HG03378 (cell line): ENCODE data around the gene SLC4A8.
"Not testable (repeated sequence)": the region's sequence is repeated elsewhere in the genome, so short reads cannot be mapped to it uniquely, and the experiment has no call there.

Experiments
- ATAC-seq: cut with Tn5 transposase; IDR thresholded peaks from one replicate; pipeline ENCODE4 v1.9.1; 2021; ENCODE audit warnings: mild to moderate bottlenecking, moderate library complexity; ENCODE audit not compliant: unreplicated experiment

The SLC4A8 gene

DNA sequence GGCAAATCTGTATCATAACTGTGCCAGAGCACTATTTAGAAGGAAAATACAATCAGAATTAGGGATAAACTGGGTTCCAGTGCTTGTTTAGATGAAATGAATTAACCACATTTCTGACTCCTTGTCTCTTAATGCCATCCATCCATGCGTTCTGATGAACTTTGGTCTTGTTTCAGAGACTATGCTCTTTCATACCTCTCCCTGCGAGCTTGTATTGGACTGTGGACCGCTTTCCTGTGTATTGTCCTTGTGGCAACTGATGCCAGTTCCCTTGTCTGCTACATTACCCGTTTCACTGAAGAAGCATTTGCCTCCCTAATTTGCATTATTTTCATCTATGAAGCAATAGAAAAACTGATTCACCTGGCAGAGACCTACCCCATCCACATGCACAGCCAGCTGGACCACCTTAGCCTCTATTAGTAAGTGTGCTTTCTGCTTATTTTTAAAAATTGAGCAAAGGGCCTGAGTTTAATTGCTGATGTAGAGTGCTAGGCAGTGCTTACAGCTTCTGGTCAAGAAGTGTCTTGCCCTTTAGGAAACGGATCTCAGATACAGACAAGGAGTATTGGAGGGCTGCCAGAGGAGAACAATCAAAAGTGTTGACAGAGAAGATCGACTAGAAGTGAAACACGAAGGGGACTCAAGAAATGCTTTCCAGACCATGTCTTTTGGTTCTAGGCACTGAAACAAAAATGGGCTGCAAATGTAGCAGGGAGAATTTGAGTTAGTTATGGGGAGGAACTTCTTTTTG is 46.7 kb downstream of the SLC4A8 start:
- ATAC-seq: no peak

DNA sequence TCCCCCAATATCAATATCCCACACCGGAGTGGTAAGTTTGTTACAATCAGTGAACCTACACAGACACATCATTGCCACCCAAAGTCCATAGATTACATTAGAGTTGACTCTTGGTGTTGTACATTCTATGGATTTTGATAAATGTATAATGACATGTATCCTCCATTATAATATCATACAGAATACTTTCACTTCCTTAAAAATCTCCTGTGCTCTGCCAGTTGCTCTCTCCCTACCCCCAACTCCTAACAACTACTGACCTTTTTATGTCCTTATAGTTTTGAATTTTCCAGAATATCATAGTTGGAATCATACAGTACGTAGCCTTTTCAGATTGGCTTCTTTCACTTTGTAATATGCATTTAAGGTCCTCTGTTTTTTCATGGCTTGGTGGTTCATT is 48.4 kb downstream of the SLC4A8 start:
- no peak for ATAC-seq

DNA sequence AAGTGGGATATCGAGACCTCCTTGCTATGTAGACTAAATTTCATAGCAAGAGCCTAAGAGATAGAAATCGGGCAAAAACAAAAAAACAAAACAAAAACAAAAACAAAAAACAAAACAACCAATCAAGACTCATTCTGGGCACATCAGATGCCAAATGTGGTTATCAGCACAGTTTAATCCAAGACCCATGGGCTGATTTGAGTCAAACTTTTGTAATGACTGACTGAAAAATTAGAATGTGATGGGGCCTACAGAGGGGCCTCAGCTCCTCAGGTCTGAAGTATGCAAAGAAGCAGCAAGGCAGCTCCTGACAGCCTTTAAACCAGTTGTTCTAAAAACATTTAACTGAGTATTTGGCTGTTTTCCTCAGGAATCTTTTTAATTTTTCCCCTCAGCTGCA is 49.3 kb downstream of the SLC4A8 start:
- no peak for ATAC-seq

DNA sequence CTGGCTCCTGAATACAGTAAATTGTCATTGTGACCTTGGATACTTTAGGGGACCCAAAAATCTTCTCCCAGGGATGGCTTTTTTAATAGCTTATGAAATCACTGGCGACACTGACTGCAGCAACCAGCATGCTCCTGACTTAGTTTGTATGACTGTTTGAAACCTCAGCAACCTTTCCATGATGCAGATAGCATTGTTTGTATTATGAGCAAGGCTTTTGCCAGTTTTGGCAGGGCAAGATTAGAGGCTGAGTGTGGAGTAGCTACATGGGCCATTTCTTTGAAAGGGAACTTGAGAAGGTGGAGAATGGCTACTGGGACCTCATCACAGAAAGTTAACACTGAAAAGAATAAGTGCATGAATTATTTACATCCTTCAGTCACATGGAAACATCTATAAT is 50.9 kb downstream of the SLC4A8 start:
- ATAC-seq: no peak

DNA sequence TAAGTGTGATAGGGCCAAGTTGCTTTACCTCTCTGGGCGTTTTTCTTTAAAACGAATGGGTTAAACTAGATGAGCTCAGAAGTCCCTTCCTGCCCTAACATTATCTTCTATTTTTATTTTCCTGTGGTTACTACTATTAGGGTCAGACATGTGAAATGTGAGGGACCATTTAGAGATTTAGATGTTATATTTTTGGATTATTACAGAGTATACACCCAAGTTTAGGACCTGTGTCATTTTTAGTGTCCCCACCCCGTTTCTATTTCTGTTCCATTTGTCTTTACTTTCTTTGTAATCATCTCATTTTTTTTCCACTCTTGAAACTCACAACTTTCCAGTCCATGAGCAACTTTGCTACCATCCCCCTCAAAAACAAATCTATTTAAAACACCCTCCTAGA is 56.3 kb downstream of the SLC4A8 start:
- ATAC-seq: no peak

DNA sequence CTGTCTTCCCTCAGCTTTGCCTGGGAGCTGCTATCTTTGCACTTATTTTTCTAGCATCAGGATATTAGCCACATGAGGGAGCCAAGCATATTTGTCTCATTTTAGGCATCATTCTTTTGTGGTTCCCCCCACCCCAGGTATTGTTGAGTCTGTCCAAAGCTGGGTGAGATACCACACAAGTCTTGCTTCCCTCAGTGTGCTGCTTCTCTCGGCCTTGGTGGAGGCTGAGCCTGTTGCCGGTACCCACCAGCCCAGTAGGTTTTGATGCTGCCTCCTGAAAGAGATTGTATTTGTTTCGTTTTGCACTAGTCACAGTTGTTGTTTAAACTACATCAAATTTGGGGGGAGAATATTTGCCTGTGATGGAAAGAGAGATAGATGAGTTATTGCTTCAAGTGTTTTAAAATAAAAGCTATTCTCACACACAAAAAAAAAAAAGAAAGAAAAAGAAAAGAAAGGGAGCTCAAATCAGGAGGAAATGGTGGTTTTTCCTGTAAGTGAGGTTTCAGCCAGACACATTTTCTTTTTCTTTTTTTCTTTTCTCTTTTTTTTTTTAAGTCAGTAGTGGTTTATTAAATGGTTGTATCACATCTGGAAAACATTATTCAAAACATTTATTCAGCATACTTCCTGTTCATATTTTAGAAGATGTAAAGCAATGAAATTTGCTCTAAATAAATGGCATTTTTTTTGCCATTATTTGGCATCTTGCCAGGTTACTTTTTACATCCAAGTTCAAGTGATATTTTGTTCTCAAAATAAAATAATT is 58.5 kb downstream of the SLC4A8 start:
- ATAC-seq: no peak

DNA sequence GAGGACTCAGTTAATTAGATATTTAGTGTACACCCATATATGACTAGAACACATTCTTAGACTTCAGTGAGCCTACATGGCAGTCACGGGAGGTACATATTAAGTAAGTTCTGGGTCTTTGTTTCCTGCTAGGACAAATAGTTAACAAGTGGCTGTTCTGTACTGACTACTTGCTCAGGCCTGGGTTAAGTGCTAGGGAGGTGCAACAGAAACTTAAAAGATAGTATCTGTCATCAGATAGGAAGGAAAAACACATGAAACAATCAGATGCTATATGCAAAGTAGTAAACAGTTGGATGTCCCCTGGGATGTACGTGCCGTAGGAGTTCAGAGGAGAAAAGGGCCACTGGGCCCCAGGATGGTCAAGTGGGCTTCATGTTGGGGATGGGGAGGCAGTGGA is 59.5 kb downstream of the SLC4A8 start:
- no peak for ATAC-seq

DNA sequence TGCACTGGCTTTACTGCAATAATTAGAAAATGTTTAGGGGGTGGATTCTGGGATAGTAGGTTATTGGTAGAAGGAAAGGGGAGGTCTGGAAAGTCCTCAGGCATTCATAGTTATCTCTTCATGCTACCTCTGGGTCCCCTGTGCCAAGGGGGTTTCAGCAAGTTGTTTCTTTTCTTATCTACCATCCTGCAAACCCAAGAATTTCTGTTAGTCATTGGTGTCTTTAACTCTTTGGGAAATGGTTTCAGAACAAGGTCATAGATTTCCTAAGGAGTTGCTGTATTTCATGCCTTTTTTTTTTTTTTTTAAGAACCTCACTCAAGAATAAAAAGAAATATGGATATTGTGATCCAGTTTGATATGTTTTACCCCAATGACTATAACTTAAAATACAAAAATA is 63.6 kb downstream of the SLC4A8 start:
- no peak for ATAC-seq

DNA sequence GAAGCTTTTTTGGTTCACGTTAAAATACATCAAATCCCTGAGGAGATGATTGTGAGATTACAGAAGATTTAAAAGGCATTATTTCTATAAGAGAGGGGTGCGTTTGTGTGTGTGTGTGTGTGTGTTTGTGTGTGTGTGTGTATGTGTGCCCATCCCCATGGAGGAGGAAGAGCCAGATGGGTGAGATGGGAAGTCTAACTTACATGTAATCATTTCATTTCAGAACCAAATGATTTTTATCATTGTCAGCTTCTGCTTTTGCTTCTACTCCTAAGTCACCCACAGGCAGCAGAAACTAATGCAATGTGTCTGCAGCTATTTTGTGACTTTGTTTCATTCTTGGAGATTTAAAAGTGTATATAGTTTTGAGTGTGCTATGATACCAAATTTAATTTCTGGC is 68.7 kb downstream of the SLC4A8 start:
- no peak for ATAC-seq

DNA sequence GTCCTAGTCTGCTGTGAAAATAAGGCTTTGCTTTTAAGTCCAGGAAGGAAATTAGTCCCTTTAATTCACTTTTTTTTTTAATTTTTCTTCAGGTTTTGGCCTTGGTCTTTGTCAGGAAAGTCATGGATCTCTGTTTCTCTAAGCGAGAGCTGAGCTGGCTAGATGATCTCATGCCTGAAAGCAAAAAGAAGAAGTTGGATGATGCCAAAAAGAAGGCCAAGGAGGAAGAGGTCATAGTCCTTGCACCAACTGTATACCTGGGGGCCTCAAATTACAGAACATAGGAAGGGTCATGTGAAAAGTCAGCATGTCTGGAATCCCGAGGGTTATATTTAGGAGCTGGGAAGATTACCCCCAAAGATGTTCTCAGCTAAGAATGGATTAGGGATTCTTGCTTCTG is 72.3 kb downstream of the SLC4A8 start:
- ATAC-seq: no peak

DNA sequence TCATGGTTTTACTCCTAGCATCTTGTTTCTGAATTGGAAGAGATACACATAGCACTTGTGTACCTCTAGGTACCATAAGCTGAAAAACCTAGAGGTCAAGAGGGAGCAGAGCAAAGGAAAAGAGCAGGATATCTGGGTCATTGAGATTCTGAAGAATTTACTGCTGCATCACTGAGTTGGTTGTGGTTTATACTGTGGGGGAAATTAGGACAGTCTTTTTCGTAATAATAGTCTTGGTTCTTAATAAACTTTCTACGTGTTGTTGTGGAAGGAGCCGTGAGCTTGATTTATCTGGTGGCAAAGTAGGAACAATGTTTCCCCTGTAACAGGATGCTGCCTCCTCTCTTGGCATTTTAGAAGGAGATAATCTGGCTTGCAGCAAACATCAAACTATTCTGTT is 80.2 kb downstream of the SLC4A8 start:
- ATAC-seq: no peak

DNA sequence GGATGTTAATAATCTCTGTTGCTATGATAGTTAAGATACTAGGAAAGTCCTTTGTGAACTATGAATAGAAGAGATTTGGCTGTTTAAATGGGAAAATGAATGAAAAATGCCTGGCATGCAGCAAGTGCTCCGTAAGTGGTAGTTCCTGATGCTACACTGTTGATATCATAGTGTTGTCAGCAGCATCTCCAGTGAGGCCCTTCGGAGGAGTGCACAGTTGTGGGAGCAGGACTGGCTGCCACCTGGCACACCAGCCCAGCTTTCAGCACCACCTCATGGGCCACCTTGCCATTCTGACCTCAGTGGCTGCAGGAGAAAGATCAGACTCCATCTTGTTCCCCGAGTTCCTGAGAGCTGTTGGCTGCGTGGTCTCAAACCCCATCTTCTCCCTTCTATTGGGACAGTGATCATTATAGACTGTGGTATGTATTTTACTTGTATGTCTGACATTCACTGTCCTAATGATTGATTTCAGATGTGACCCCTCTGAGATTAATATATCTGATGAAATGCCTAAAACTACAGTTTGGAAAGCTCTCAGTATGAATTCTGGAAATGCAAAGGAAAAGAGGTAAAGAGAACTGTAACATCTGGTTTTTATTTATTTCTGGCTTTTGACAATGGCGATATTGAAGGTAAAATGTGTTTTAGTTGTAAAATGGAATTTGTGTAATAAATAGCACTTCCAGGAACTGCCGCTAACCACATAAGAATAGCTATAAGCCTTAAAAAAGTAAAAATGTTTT is 80.9 kb downstream of the SLC4A8 start:
- no peak for ATAC-seq

DNA sequence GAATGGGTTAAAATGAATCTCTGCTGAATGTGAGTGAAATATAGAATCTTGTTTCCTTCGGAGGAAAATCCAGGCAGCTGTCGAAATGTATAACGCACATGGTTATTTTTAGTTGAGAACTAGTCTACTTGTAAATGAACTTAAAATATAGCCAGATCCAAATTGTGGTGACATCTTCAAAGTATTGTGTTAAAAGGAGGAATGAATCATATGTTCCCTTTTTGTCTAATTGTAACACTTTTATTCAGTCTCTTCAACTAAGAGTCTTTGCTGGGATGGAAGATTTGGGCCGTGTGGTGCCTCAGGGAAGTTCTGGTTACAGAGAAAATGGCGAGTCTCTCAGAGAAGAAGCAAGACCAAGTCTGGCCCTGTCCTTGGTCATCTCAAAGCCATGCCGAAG is 82.5 kb downstream of the SLC4A8 start:
- no peak for ATAC-seq

DNA sequence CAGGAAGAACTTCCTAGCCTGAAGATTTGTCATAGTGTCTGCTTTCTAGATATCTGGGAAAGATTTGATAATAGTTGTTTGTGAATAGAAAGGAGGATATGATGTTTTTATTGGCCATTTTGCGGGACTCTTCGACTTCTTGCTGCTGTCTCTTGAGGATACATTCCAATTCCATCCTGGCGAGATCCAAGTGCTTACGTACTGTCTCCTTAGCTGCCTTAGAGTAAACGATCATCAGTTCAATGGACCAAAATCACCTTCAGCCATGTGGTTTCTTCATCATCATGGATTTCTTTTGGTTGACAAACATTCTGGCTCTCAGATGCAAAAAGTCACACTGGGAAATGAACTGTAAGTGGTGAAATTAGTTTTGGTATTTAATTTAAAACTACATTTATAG is 83.7 kb downstream of the SLC4A8 start:
- ATAC-seq: no peak

DNA sequence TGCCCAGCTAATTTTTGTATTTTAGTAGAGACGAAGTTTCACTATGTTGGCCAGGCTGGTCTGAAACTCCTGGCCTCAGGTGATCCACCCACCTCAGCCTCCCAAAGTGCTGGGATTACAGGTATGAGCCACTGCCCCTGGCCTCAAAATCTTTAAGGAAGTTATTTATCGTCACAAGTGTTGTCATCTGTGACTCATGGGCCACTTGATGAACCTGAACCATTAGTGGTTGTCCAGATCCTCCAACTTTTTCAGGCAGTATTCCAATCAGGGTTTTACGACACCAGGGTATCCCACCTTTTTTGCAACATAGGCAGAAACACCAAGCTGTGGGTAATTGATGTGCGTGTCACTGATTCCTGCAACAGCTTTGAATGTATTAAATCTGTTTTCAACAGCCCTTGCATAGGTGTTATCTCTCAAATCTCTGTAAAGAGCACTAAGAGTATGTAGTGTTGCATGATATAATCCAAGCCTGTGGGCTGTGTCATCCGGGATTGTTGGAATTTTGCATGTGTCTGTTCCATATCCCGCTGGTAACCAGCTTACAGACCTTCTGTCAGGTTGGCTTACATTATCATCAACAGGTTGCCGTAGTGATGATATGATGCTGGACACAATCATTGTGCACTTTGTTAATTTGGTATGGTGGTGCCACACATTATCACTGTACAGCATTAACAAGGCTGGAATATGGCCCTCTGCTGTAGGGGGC is 87.1 kb downstream of the SLC4A8 start:
- no peak for ATAC-seq

DNA sequence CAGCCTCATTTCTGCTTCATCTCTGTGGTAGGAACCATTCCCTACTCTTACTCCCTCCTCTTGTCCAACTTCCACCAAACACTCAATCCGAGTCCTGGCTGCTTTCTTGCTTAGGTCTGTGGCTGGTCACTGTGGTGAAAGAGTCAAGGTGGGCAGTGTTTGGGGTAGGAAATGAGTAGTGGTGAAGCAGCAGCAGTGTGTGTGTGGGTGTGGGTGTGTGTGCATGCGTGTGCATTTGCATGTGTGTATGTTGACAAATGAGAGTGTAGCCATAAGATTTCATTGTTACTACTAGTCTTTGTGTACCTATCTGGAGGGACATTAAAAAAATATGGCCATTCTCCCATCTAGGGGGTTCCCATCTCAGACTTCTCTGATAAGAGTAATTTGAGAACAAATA is 87.8 kb downstream of the SLC4A8 start:
- no peak for ATAC-seq

DNA sequence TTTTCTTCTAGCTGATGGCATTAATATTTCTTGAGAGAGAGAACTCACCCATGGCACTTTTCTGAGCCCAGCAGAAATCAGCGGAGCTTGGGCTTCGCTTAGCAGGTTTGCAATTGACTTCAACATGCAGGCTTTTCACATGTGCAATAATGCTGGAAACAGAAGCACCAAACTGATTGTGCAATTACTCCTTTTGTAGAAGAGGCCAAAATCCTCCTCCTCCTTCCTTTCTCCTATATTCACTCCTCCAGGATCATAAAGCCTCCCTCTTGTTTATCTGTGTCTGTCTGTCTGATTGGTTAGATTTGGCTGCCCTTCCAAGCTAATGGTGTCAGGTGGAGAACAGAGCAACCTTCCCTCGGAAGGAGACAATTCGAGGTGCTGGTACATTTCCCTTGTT is 90.4 kb downstream of the SLC4A8 start:
- not testable (repeated sequence) for ATAC-seq

DNA sequence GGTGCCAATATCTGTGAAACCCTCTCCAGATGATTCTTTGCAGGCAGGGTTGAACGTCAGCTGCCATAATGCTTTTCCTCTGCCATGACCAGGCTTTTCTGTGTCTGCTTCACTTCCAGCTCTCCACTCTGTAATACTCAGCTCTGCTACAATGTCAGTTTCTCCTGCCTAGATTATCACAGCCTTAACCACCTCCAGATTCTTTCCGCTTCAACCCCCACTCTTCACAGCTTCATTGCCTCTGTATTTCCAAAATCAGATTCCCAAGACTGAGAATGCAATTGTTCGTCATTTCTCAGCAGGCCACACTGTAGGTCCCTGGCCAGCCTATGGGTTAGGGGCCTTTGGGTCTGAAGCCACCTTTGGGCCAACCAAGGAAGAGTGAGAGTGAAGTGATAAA is 92.7 kb downstream of the SLC4A8 start:
- no peak for ATAC-seq

DNA sequence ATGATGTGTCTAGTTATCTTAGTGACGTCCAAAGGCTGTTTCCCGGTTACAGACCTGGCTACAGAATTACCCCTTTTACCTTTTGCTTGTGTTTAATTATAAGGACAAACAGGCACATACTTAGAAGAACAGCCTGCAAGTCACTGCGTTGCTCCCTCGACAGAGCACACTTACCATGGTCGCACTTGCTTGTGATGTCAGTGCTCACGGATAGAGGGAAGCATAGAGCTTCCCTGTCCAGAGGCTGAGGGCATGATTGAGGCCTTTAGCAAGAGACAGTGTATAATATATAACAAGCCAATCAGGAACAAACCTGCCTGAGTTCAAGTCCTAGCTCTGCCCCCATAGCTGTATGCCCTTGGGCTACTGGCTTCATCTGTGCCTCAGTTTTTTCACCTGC is 93.2 kb downstream of the SLC4A8 start:
- no peak for ATAC-seq

DNA sequence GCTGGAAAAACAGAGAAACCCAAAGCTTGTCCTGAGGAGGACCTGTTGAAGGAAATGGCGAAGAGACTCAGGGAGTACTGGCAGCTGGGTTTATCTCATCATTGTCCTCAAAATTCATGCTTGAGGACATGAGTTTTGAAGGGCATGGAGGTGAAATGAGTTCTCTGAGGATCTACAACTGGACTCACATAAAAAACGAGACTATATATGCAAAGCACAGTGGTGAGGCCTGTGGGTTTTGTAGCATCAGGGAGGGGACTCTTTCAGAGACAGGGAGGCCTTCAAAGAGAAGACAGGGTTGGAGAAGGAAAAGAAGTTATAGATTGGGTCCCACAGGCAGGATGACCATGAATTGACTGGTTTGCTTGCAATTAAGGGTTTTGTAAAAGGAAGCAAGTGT is 95.1 kb downstream of the SLC4A8 start:
- ATAC-seq: no peak

DNA sequence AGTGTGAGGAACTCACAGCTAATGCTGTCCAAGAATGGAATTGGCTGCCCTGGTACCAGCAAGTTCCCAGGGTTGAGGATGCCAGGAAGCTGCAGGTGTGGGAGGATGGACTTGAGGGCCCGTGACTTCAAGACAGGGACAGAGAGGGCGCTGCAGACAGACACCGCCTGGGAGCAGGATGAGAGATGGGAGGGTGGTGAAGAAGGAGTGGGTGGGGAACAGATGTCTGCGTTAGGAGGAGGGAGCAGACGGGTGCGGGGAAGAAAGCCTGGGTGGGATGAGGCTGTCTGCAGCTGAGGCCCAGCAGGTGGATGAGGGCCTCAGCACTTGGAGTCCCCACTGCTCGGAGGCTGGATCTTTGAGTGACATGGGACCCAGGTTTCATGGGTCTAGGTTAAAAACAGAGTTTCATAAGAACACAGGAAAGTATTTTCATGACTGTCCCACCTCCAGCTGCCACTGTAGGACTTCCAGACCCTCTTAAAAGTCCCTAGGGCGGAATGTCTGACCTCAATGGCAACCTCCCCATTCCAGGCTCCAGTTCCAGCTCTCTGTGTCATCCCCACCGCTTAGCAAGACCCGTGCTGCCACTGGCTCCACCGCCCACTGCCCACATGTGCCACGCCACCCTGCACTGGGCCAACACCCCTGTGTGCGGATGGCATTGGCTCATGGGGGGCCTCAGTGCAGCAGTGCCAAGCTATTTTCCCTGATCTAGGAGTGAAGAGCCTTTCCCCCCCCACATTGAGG is 96.1 kb downstream of the SLC4A8 start:
- no peak for ATAC-seq
